Omental fat pad (tissue), 4 donors: ENCODE results near the gene GPR35. TPM values are rescaled to one million over a fixed set of nuclear protein-coding genes. Genes with fewer than 3 reads are reported as not detected.

ENCODE experiments used
- ATAC-seq: fragments of 150-250 bp; one replicate; pipeline ENCODE4 v1.9.1; 2016; ENCODE audit warnings: mild to moderate bottlenecking, moderate library complexity; ENCODE audit not compliant: low FRiP score
- DNase-seq: peaks from one replicate; pipeline ENCODE4 v3.0.0-alpha.2; 2019; ENCODE audit warnings: low spot score
- total RNA-seq, 4 donors: library from RNA; depleted of rRNA; stranded (reverse); fragments of >200 nt; gene quantifications; one replicate each; pipeline ENCODE4 v1.1.0, GENCODE V29; 2016
- TF ChIP-seq, protein P1 (sequence below), 3 donors: fragments of 450-650 bp; IDR thresholded peaks; one replicate each; pipeline ENCODE4 v1.5.1; 2016 to 2017; ENCODE audit warnings: antibody characterized with exemption in 3 of 3, mild to moderate bottlenecking in 3 of 3, moderate library complexity in 2 of 3

Gene GPR35
- total RNA-seq, 4 donors from 2014 or later, result 1.3 to 2.4 (median 1.9) TPM

DNA sequence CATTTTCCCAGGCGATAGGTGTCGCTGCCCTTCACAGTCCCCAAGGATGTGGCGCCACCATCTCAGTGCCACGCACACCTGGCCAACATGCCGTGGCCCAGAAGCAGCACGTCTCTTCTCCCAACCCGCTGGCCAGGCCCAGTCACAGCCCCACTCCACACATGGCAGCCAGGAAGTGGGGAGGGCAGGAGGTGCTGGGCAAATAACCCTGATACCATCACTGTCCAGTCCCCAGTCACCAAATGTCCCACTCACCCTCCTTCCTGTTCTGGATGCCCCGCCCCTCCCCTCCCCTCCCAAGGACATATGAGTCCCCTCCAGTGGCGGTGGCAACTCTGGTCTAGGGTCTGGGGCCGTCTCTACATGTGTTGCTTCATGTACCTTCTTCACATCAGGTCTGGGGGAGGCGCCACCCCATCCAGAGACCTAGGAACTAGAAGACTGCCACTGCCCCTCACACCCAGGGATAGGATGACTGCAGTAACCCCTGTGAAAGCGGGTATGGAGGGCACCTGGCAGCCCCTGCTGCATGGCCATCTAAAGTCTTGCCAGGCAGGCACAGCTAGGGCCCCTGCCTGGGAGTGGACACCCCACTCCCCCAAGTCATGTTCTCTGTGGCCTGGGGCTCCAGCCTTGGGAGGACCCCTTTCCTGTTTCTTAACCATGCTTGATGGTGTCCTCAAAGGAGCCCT, 46.1 kb upstream of the GPR35 start:
- TF ChIP-seq, protein P1, sequence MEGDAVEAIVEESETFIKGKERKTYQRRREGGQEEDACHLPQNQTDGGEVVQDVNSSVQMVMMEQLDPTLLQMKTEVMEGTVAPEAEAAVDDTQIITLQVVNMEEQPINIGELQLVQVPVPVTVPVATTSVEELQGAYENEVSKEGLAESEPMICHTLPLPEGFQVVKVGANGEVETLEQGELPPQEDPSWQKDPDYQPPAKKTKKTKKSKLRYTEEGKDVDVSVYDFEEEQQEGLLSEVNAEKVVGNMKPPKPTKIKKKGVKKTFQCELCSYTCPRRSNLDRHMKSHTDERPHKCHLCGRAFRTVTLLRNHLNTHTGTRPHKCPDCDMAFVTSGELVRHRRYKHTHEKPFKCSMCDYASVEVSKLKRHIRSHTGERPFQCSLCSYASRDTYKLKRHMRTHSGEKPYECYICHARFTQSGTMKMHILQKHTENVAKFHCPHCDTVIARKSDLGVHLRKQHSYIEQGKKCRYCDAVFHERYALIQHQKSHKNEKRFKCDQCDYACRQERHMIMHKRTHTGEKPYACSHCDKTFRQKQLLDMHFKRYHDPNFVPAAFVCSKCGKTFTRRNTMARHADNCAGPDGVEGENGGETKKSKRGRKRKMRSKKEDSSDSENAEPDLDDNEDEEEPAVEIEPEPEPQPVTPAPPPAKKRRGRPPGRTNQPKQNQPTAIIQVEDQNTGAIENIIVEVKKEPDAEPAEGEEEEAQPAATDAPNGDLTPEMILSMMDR (IDR thresholded peaks at IDR 0.05), result no peak
- DNase-seq (no peak), ATAC-seq (peak; percentile 1)

DNA sequence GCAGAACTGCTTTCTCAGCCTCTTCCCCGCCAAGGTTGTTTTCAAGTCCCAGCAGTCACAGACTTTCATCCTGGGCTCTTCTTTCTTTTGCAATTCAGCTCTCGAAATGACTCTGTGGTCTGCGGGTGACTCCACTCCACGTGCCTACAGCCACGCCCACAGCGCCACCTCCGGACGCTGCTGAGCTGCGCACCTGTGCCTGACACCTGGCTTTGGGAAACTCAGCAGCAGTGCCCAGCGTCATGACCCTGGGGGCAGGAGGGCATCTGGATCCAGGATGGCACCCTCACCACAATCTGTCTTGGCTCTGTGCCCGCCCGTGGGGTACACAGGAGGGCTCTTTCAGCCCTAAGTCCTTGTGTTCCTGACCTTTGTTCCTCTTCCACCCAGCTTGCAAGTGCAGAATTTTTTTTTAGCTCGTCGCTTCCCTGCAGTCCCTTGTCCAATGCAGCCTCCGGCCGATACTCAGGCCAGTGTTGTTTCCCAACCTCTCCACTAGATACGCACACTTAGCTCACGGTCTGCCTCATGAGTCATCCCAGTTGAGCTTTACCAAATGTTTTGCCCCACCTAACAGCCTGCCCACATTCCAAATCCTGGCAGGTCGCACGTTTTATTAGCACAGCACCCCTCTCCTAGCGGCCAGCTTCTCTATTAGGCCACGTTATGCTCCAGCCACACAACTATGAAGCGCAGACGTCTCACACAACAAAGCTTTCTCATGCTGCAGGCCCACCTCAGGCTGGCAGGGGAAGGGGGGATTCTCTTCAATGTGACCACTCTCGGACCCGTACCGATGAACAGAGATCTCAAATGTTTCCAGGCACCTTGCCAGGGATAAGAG, 45.3 kb upstream of the GPR35 start:
- TF ChIP-seq, protein P1 (IDR thresholded peaks at IDR 0.05), result no peak
- ATAC-seq (peak; percentile 94), DNase-seq (peak; percentile 32)

DNA sequence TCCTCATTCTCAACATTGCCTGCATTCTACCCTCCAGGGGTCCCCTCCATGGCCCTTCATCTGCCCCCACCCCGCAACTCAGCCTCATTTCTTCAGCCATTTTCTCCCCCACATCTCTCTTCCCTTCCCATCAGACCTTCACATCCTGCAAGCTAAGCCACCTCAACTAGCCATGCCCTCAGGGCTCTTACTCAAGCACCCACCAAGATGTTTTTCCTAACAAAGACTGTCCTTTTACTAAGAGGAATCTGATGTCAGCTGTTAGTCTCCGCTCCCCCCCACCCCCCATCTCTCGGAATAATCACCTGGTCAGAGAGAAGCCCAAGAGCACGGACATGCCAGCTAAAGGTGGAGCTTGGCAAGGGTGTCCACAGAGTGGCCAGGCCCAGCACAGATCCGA, 43.5 kb upstream of the GPR35 start:
- DNase-seq (no peak), ATAC-seq (no peak)
- TF ChIP-seq, protein P1 (IDR thresholded peaks at IDR 0.05), result no peak

DNA sequence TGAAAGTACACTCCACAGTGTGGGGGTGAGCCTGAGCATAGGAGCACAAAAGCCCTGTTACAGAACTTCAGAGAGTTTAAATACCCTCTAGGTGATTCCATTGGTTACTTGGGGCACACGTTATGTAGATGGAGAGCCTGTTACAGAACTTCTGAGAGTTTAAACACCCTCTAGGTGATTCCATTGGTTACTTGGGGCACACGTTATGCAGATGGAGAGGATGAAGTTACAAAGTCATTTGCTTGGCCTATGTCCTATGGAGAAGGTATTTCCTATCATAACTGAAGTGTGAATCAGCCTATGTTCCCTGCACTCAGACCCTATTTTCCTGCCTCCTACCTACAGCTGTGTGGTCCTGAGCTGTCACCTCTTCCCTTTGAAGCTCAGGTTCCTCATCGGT, 42.5 kb upstream of the GPR35 start:
- TF ChIP-seq, protein P1 (IDR thresholded peaks at IDR 0.05), result no peak
- DNase-seq, result no peak
- no peak for ATAC-seq

DNA sequence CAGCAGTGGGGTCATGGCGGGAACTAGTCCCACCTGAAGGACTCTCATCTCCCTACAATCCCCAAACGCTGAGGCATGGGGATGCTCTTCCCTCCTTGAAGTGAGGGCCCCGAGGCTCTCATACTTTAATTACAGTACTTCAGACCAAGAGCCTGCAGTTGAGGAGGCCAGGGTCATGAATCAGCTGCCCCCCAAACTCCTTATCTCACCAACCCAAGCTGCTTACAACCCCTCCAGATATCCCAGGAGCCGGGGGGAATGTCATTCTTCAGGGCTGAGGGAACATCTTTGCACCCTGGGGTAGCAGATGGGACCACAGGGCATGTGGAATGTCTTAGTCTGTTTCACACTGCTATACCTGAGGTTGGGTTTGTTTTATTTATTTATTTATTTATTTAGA, 41.5 kb upstream of the GPR35 start:
- DNase-seq, result no peak
- no peak for ATAC-seq

DNA sequence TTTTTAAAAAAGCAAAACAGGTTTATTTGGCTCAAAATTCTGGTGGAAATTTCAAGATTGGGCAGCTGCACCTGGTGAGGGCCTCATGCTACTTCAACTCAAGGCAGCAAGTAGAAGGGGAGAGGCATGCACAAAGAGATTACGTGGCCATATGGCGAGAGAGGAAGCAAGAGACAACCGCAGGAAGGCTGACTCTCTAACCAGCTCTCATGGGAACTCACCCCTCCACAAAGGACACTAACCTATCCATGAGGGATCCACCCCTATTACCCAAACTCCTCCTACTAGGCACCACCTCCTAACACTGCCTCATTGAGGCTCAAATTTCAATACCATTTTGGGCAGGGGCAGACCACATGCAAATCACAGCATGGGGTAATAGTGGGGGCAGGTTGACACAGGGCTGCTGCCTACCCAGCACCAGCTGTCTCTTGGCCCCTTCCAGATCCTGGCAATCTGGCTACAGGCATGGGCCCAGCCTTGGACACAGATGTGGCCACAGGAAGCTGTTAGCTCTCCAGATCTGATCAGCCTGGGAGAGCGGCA, 40.7 kb upstream of the GPR35 start:
- DNase-seq (no peak), ATAC-seq (no peak)
- TF ChIP-seq, protein P1 (IDR thresholded peaks at IDR 0.05), result no peak

More for the DNA sequence above, 41.5 kb upstream of the GPR35 start:
- TF ChIP-seq, protein P1 (IDR thresholded peaks at IDR 0.05), result no peak
